H1 (cell line): Measurements from ENCODE around the gene ABHD12. TPM values are rescaled to one million over a fixed set of nuclear protein-coding genes. Genes with fewer than 3 reads are reported as not detected.

Experiments
- CTCF ChIA-PET: fragments of 300-600 bp; sonication (Branson Sonifier 250); formaldehyde crosslinking; loops from one replicate; lab custom pipeline; 2021; ENCODE audit not compliant: partially characterized antibody; lab: Charles Lee
- POLR2A ChIA-PET: fragments of 300-600 bp; sonication (Branson Sonifier 250); formaldehyde crosslinking; loops from one replicate; lab custom pipeline; 2021; ENCODE audit warnings: inconsistent platforms; ENCODE audit not compliant: partially characterized antibody; lab: Charles Lee
- DNase-seq, 2 experiments: peaks; one replicate each; pipeline versions ENCODE4 v3.0.0 to v3.0.0-alpha.2; 2010 to 2022; ENCODE audit warnings: low spot score in 2 of 2, low read depth in 1 of 2, mixed read lengths in 1 of 2
- FAIRE-seq: peaks from 2 replicates; lab custom pipeline; 2011; peaks lifted over from hg19 to GRCh38; lab: Jason Lieb, UNC
- H2AFZ ChIP-seq: 2 replicates; pipeline ENCODE4 v1.8.1; 2012; ENCODE audit warnings: low read length, inconsistent platforms
- H2AK5ac ChIP-seq: 2 replicates; pipeline ENCODE4 v1.6.1; 2013; ENCODE audit warnings: low read depth, low read length
- H2BK120ac ChIP-seq: replicated peaks from 2 replicates; pipeline ENCODE3; 2013; ENCODE audit warnings: low read depth, low read length, inconsistent platforms
- H2BK12ac ChIP-seq: 2 replicates; pipeline ENCODE4 v1.6.1; 2013; ENCODE audit warnings: low read depth, low read length
- H2BK15ac ChIP-seq: 2 replicates; pipeline ENCODE4 v1.6.1; 2013; ENCODE audit warnings: low read length
- H2BK20ac ChIP-seq: 2 replicates; pipeline ENCODE4 v1.6.1; 2013; ENCODE audit warnings: low read length
- H2BK5ac ChIP-seq: 2 replicates; pipeline ENCODE4 v1.6.1; 2013; ENCODE audit warnings: low read depth, low read length
- H3K14ac ChIP-seq: 2 replicates; pipeline ENCODE4 v1.6.1; 2013; ENCODE audit warnings: inconsistent platforms; ENCODE audit not compliant: insufficient read length
- H3K18ac ChIP-seq: 2 replicates; pipeline ENCODE4 v1.6.1; 2013; ENCODE audit warnings: low read length; ENCODE audit errors: extremely low read depth
- H3K23ac ChIP-seq: 2 replicates; pipeline ENCODE4 v1.6.1; 2013; ENCODE audit warnings: inconsistent platforms; ENCODE audit not compliant: insufficient read length
- H3K23me2 ChIP-seq: 2 replicates; pipeline ENCODE4 v1.6.1; 2013; ENCODE audit warnings: low read depth, low read length
- H3K27ac ChIP-seq: 2 replicates; pipeline ENCODE4 v1.6.1; 2011; ENCODE audit warnings: low read depth, low read length, inconsistent platforms
- H3K27me3 ChIP-seq, 4 experiments: replicated peaks in 1 of 4; 1 replicate in 1 of 4; 2 replicates in 3 of 4; pipeline versions ENCODE4 v1.6.1 to v1.8.1; 2011 to 2013; ENCODE audit warnings: low read length in 3 of 4, mild to moderate bottlenecking in 3 of 4, inconsistent platforms in 2 of 4, mixed read lengths in 2 of 4, moderate library complexity in 1 of 4; ENCODE audit not compliant: control insufficient read depth in 3 of 4, insufficient read depth in 3 of 4; ENCODE audit errors: extremely low read depth in 1 of 4
- H3K36me3 ChIP-seq, 4 experiments: 2 replicates each; pipeline versions ENCODE4 v1.6.1 to v1.8.1; 2011 to 2013; ENCODE audit warnings: mild to moderate bottlenecking in 4 of 4, low read length in 3 of 4, moderate library complexity in 2 of 4, control low read depth in 1 of 4, inconsistent platforms in 1 of 4; ENCODE audit not compliant: insufficient read depth in 4 of 4, control insufficient read depth in 2 of 4
- H3K4ac ChIP-seq: replicated peaks from 2 replicates; pipeline ENCODE3; 2013; ENCODE audit warnings: low read length, low read depth, mixed read lengths, inconsistent platforms; ENCODE audit not compliant: insufficient read length
- H3K4me1 ChIP-seq, 4 experiments: replicated peaks in 1 of 4; 1 replicate in 1 of 4; 2 replicates in 3 of 4; pipeline versions ENCODE4 v1.6.1 to v1.8.1; 2011 to 2013; ENCODE audit warnings: low read length in 3 of 4, inconsistent platforms in 2 of 4, mixed read lengths in 1 of 4; ENCODE audit not compliant: insufficient read depth in 4 of 4, control insufficient read depth in 3 of 4
- H3K4me2 ChIP-seq, 2 experiments: 2 replicates each; pipeline versions ENCODE4 v1.6.1 to v1.8.1; 2011 to 2013; ENCODE audit warnings: low read depth in 2 of 2, low read length in 2 of 2, control low read depth in 1 of 2, inconsistent platforms in 1 of 2, mild to moderate bottlenecking in 1 of 2; ENCODE audit not compliant: insufficient read depth in 1 of 2
- H3K4me3 ChIP-seq, 4 experiments: fragments of 200-600, 300-600 bp in 1 of 4; sonication (generic), shearing (Covaris generic), sonication (Bioruptor Twin) in 1 of 4; 2 replicates each; pipeline versions ENCODE4 v1.5.1 to v1.8.1; 2011 to 2016; ENCODE audit warnings: low read length in 4 of 4, low read depth in 3 of 4, control low read depth in 2 of 4, inconsistent platforms in 2 of 4, mild to moderate bottlenecking in 2 of 4, mixed read lengths in 1 of 4, moderate library complexity in 1 of 4; ENCODE audit not compliant: insufficient read depth in 2 of 4; ENCODE audit errors: extremely low read depth in 1 of 4
- H3K56ac ChIP-seq: replicated peaks from 2 replicates; pipeline ENCODE3; 2013; ENCODE audit warnings: low read depth, mild to moderate bottlenecking, mixed read lengths, low read length, inconsistent platforms; ENCODE audit not compliant: insufficient read length
- H3K79me1 ChIP-seq: 2 replicates; pipeline ENCODE4 v1.6.1; 2013; ENCODE audit warnings: low read depth, low read length, control low read depth
- H3K79me2 ChIP-seq, 2 experiments: 2 replicates each; pipeline versions ENCODE4 v1.6.1 to v1.8.1; 2012 to 2013; ENCODE audit warnings: low read length in 2 of 2, mild to moderate bottlenecking in 2 of 2, inconsistent platforms in 1 of 2; ENCODE audit not compliant: insufficient read depth in 2 of 2, control insufficient read depth in 1 of 2
- H3K9ac ChIP-seq, 4 experiments: replicated peaks in 1 of 4; 1 replicate in 1 of 4; 2 replicates in 3 of 4; pipeline versions ENCODE4 v1.6.1 to v1.8.1; 2011 to 2013; ENCODE audit warnings: low read depth in 3 of 4, low read length in 3 of 4, control low read depth in 2 of 4, mild to moderate bottlenecking in 2 of 4, moderate library complexity in 2 of 4, inconsistent platforms in 1 of 4; ENCODE audit errors: extremely low read depth in 1 of 4
- H3K9me3 ChIP-seq, 2 experiments: 2 replicates each; pipeline versions ENCODE4 v1.6.1 to v1.8.1; 2012 to 2013; ENCODE audit warnings: mild to moderate bottlenecking in 2 of 2, moderate library complexity in 2 of 2, control low read depth in 1 of 2, inconsistent platforms in 1 of 2, low read depth in 1 of 2, low read length in 1 of 2, mixed read lengths in 1 of 2; ENCODE audit not compliant: insufficient read depth in 2 of 2
- H4K20me1 ChIP-seq, 2 experiments: replicated peaks in 1 of 2; 2 replicates each; pipeline versions ENCODE3 to v1.8.1; 2011 to 2013; ENCODE audit warnings: inconsistent platforms in 2 of 2, low read length in 2 of 2, mild to moderate bottlenecking in 1 of 2; ENCODE audit not compliant: insufficient read depth in 2 of 2, control insufficient read depth in 1 of 2
- H4K5ac ChIP-seq: 2 replicates; pipeline ENCODE4 v1.6.1; 2013; ENCODE audit warnings: low read length, low read depth, mixed read lengths, inconsistent platforms; ENCODE audit not compliant: insufficient read length
- H4K8ac ChIP-seq: 2 replicates; pipeline ENCODE4 v1.8.0; 2013; ENCODE audit warnings: mild to moderate bottlenecking, moderate library complexity, low read length, inconsistent platforms; ENCODE audit not compliant: insufficient read depth; ENCODE audit errors: extremely low read depth
- H4K91ac ChIP-seq: replicated peaks from 2 replicates; pipeline ENCODE3; 2013; ENCODE audit warnings: low read length, mixed read lengths, inconsistent platforms; ENCODE audit not compliant: insufficient read length
- MAFK ChIP-seq: IDR thresholded peaks from 2 replicates; pipeline ENCODE4 v1.6.1; 2012; ENCODE audit warnings: low read depth, mild to moderate bottlenecking, improper control_type of control experiment, low read length
- RXRA ChIP-seq: IDR thresholded peaks from 2 replicates; pipeline ENCODE4 v1.6.1; 2011; ENCODE audit warnings: low read depth, mild to moderate bottlenecking, low read length, moderate library complexity; ENCODE audit not compliant: insufficient read depth
- WGBS, 2 experiments: shearing (Covaris generic) in 1 of 2; methylation state at CpG; one replicate each; pipeline versions ENCODE4 v1.1.6 to v1.1.7; 2013 to 2015; ENCODE audit warnings: low lambda C conversion rate in 2 of 2, mixed read lengths in 2 of 2, inconsistent platforms in 1 of 2, low coverage in 1 of 2, missing lambda C conversion rate in 1 of 2; ENCODE audit not compliant: insufficient replicate concordance in 2 of 2, insufficient coverage in 1 of 2, insufficient read length in 1 of 2; ENCODE audit errors: extremely low coverage in 1 of 2, missing lambda C conversion rate in 1 of 2; 5-methylcytosine and 5-hydroxymethylcytosine counted together
- polyA plus RNA-seq, 7 experiments: library from polyadenylated mRNA; depleted of rRNA in 3 of 7; stranded (reverse) in 5 of 7; unstranded in 2 of 7; fragments of >200 nt in 5 of 7; fragments of 200-250 nt in 2 of 7; gene quantifications; 1 replicate in 5 of 7; 2 replicates in 1 of 7; 4 replicates in 1 of 7; pipeline versions ENCODE4 v1.2.1 to v1.2.3, GENCODE V29; 2011 to 2013; ENCODE audit warnings: missing spikeins in 2 of 7, mixed read lengths in 2 of 7
- total RNA-seq: library from RNA; stranded (reverse); fragmentation: NEBNext Ultra II Directional; extraction: Animal tissue kit (Norgen Biotek cat#: 25700); gene quantifications from 2 replicates; pipeline ENCODE4 v1.2.1, GENCODE V29; 2021

ABHD12 gene
- total and polyA plus RNA-seq, 2 of the 8 experiments (the other 6 are each of a cell fraction or from before 2014, with no cell fraction given), result 31.3 to 59.5 TPM

DNA sequence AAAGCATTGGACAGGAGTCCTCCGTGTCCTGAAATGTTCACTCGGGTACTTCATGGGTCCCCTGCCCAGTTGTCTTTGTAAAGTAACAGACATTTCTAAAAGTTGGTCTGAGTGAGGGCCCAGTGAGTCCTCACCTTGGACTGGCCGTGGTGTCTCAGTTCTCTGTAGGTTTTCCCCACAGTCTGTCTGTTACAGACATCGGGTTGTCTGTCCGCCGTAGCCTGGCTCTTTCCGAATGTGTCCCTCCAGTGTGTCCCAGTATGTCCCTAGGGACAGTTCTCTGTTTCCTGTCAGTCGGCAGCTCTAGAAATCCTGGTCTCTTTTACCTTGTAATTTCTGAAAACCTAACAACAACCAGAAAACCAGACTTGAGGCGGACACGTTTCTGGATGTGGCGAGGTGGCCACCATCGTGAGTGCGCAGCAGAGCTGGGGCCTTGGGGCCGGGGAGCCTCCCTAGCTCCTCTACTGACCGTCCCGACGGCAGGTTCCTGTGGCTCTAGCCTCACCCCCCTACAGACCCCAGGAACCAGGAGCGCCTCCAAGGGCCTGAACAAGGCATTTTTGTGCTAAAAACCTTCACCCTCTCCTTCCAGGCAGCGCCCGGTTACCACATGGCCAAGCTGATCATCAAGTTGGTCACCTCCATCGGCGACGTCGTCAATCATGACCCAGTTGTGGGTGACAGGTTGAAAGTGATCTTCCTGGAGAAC, 100.6 kb downstream of the ABHD12 start:
- H3K4me3 ChIP-seq, result no peak overlapping the region
- H3K27ac ChIP-seq, result no peak overlapping the region
- H2BK15ac ChIP-seq, result no peak overlapping the region
- no peaks in the 10 kb centered on the region for H3K23me2 ChIP-seq
- H3K79me2 ChIP-seq, result no peaks in the 10 kb centered on the region
- H3K4me2 ChIP-seq, result no peak overlapping the region
- ChIA-PET POLR2A (no interaction called here), CTCF (interaction anchor here (0.8 to 3.0 kb wide), 9 partner anchors 10 to 296 kb away, joined by 3 to 10 read pairs (median 4); no protein-coding TSS in a partner anchor)
- 87% methylated on average over 24 of the region's 24 CpGs; no CpG with 5 or more reads in 1 of the 2 experiments for WGBS, 2 experiments
- no peaks in the 10 kb centered on the region; the same call in 1 of the 2 replicates for H3K79me1 ChIP-seq
- H3K27me3 ChIP-seq, result no peaks in the 10 kb centered on the region
- H2BK120ac ChIP-seq, result no peak overlapping the region
- peaks cover 0 to 6% of the 10 kb centered on the region in 2 experiments for H4K20me1 ChIP-seq
- no peak overlapping the region for H3K14ac ChIP-seq
- H4K91ac ChIP-seq, result no peak overlapping the region
- FAIRE-seq (no peak), DNase-seq (no peak)
- H3K9me3 ChIP-seq, result no peaks in the 10 kb centered on the region
- no peak overlapping the region for H3K23ac ChIP-seq
- no peak overlapping the region for H2AFZ ChIP-seq
- H4K5ac ChIP-seq, result no peak overlapping the region
- no peak overlapping the region for H3K18ac ChIP-seq
- H2BK20ac ChIP-seq, result no peak overlapping the region
- H2BK12ac ChIP-seq, result no peak overlapping the region
- H3K4ac ChIP-seq, result no peak overlapping the region
- peaks cover 4 to 15% (median 12%) of the 10 kb centered on the region in 4 experiments; a peak in 6 of 8 replicates for H3K36me3 ChIP-seq
- no peak overlapping the region for H3K9ac ChIP-seq
- no peak overlapping the region for H3K56ac ChIP-seq
- H3K4me1 ChIP-seq, result no peaks in the 10 kb centered on the region
- no peak overlapping the region for H2BK5ac ChIP-seq
- H2AK5ac ChIP-seq, result no peak overlapping the region
- no peak overlapping the region; the same call in 1 of the 2 replicates for H4K8ac ChIP-seq
- TF ChIP-seq MAFK (no peak), RXRA (no peak)
